ENCODE measurements around the gene PLCL2. TPM values are rescaled to one million over a fixed set of nuclear protein-coding genes. Genes with fewer than 3 reads are reported as not detected.

PLCL2 gene
- total and polyA plus RNA-seq, 2 donors (not counting 3 experiments of a cell fraction or from before 2014, with no cell fraction given), result 2.3 to 10.7 TPM

GRCh38 chr3:17021614-17022013 lies 136.9 kb downstream of the PLCL2 start:
- ChIA-PET POLR2A (no interaction called here), CTCF (interaction anchor here (1.0 to 1.2 kb wide), 3 partner anchors 9 to 13 kb away, joined by 3 to 5 read pairs (median 5); no protein-coding TSS in a partner anchor)
- no peaks in the 10 kb centered on the region for H3K9me3 ChIP-seq (replicated peaks; ENCODE audit: control insufficient read depth, insufficient read depth, low read length)
- no peaks in the 10 kb centered on the region for H3K9me1 ChIP-seq (replicated peaks; ENCODE audit: control insufficient read depth, extremely low read depth, insufficient read depth, low read length)
- no peaks in the 10 kb centered on the region for H3K4me1 ChIP-seq (ENCODE audit: control insufficient read depth, extremely low read depth, insufficient read depth, low read length)
- dilution Hi-C loops (cut with MboI; ENCODE audit: extremely low pct_ligation_motif_present, low sequenced_read_pairs) (no loop called here), intact Hi-C loops (cut with micrococcal nuclease) (no loop called here)
- no TSS peak for BruUV-seq (replicated peaks)
- no peaks in the 10 kb centered on the region for H4K20me1 ChIP-seq (replicated peaks; ENCODE audit: control insufficient read depth, extremely low read depth, insufficient read depth, low read length)
- no peaks in the 10 kb centered on the region for H3K36me3 ChIP-seq (ENCODE audit: control insufficient read depth in 2 of 2, extremely low read depth in 1 of 2, insufficient read depth in 2 of 2, low read length in 2 of 2)
- no peak overlapping the region for H3K4me2 ChIP-seq (ENCODE audit: insufficient read depth, low read length)
- no peak overlapping the region for H2AFZ ChIP-seq (ENCODE audit: low read depth, low read length)
- no peak overlapping the region for H3K27ac ChIP-seq (ENCODE audit: insufficient read depth, low read depth, low read length)
- no peaks in the 10 kb centered on the region for H3K27me3 ChIP-seq (ENCODE audit: control insufficient read depth in 2 of 2, insufficient read depth in 2 of 2, low read length in 2 of 2)
- TF ChIP-seq FOS (IDR thresholded peaks at IDR 0.05; ENCODE audit: borderline replicate concordance, insufficient read depth, low read length) (no peak), JUN (IDR thresholded peaks at IDR 0.05; ENCODE audit: borderline replicate concordance, insufficient read depth, insufficient read length, low read depth) (no peak), POLR2AphosphoS5 (IDR thresholded peaks at IDR 0.05; ENCODE audit: insufficient read depth, low read depth, low read length) (no peak), POLR2A (IDR thresholded peaks at IDR 0.05; ENCODE audit: low read depth, low read length) (no peak), EZH2 (IDR thresholded peaks at IDR 0.05; ENCODE audit: borderline replicate concordance, low read depth, low read length, severe bottlenecking) (no peak), MYC (IDR thresholded peaks at IDR 0.05; ENCODE audit: low read depth, low read length) (no peak)
- TF ChIP-seq, protein P1, sequence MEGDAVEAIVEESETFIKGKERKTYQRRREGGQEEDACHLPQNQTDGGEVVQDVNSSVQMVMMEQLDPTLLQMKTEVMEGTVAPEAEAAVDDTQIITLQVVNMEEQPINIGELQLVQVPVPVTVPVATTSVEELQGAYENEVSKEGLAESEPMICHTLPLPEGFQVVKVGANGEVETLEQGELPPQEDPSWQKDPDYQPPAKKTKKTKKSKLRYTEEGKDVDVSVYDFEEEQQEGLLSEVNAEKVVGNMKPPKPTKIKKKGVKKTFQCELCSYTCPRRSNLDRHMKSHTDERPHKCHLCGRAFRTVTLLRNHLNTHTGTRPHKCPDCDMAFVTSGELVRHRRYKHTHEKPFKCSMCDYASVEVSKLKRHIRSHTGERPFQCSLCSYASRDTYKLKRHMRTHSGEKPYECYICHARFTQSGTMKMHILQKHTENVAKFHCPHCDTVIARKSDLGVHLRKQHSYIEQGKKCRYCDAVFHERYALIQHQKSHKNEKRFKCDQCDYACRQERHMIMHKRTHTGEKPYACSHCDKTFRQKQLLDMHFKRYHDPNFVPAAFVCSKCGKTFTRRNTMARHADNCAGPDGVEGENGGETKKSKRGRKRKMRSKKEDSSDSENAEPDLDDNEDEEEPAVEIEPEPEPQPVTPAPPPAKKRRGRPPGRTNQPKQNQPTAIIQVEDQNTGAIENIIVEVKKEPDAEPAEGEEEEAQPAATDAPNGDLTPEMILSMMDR (IDR thresholded peaks at IDR 0.05; ENCODE audit: extremely low read depth in 1 of 2, insufficient read depth in 1 of 2, low read depth in 1 of 2, low read length in 2 of 2), result no peak
- TF ChIP-seq, protein P2, sequence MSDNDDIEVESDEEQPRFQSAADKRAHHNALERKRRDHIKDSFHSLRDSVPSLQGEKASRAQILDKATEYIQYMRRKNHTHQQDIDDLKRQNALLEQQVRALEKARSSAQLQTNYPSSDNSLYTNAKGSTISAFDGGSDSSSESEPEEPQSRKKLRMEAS (IDR thresholded peaks at IDR 0.05; ENCODE audit: insufficient read depth, insufficient read length), result no peak
- DNase-seq (ENCODE audit: low read depth, low spot score) (no peak), FAIRE-seq (no peak)
- no peak overlapping the region for H3K9ac ChIP-seq (replicated peaks; ENCODE audit: extremely low read depth, insufficient read depth, low read length)
- no peak overlapping the region for H3K4me3 ChIP-seq (replicated peaks in 1 of 3; ENCODE audit: insufficient read depth in 1 of 3, low read depth in 1 of 3, low read length in 3 of 3)
- H3K79me2 ChIP-seq (ENCODE audit: control insufficient read depth, insufficient read depth, low read length), result no peaks in the 10 kb centered on the region
